ENCODE data around the gene NPC1.

DNA sequence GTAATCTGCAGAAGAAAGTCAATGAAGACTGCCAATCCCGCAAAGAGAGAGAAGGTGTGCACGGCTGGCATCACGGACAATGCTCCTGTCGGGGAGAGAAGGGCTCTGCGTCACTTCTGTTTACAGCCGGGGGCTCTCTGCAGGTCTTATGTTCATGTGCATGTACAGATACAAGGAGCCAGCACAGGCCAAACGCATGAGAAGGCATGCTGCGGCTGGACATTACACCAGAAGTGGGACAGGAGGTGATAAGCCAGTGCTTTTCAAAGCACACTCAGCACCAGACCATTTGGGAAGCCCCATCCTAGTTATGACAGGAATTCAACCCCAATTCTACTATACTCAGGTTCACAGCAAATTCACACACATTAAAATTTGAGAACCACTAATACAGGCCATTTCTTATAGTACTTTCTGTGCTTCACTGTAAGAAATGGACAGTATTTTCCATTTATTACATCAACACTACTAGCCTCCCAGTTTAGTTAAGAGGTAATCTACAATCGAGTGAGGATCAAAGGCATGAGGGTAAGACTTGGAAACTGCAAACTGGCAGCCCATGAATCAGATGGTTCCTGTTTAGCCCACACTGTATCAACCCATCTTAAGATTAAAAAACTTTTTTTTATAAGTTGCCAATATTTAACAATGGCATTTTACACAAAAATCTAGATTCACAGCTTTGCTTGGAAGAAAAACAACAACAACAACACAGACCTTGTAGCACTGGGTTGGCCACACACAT, 44.8 kb downstream of the NPC1 start:
- TF ChIP-seq, protein P1, sequence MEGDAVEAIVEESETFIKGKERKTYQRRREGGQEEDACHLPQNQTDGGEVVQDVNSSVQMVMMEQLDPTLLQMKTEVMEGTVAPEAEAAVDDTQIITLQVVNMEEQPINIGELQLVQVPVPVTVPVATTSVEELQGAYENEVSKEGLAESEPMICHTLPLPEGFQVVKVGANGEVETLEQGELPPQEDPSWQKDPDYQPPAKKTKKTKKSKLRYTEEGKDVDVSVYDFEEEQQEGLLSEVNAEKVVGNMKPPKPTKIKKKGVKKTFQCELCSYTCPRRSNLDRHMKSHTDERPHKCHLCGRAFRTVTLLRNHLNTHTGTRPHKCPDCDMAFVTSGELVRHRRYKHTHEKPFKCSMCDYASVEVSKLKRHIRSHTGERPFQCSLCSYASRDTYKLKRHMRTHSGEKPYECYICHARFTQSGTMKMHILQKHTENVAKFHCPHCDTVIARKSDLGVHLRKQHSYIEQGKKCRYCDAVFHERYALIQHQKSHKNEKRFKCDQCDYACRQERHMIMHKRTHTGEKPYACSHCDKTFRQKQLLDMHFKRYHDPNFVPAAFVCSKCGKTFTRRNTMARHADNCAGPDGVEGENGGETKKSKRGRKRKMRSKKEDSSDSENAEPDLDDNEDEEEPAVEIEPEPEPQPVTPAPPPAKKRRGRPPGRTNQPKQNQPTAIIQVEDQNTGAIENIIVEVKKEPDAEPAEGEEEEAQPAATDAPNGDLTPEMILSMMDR (conservative IDR thresholded peaks at IDR 0.05): no peak
- no peak for TF ChIP-seq EZH2 (IDR thresholded peaks at IDR 0.05; ENCODE audit: low read depth)

Measured in PC-9 (cell line).